Cardiac muscle cell (in vitro differentiated cells and primary cell): ENCODE measurements around the gene SLC1A1. TPM values are rescaled to one million over a fixed set of nuclear protein-coding genes. Genes with fewer than 3 reads are reported as not detected.

Experiments
- DNase-seq, 2 donors: peaks; one replicate each; pipeline versions ENCODE4 v3.0.0 to v3.0.0-alpha.2; 2010 to 2017; ENCODE audit warnings: low read depth in 1 of 2, low spot score in 1 of 2
- H3K27ac ChIP-seq: fragments of 200-600 bp; sonication (generic); 2 replicates; pipeline ENCODE4 v1.5.1; 2016
- H3K27me3 ChIP-seq: fragments of 200-600 bp; sonication (generic); 2 replicates; pipeline ENCODE4 v1.6.0; 2016; ENCODE audit warnings: control low read depth
- H3K36me3 ChIP-seq: fragments of 200-600 bp; sonication (generic); 2 replicates; pipeline ENCODE4 v1.5.1; 2016; ENCODE audit warnings: control low read depth
- H3K4me1 ChIP-seq: fragments of 200-600 bp; sonication (generic); 2 replicates; pipeline ENCODE4 v1.8.1; 2017; ENCODE audit warnings: low read depth, mild to moderate bottlenecking, mixed run types
- H3K4me3 ChIP-seq: fragments of 200-600 bp; sonication (generic); 2 replicates; pipeline ENCODE4 v1.5.1; 2016; ENCODE audit warnings: mild to moderate bottlenecking
- H3K9me3 ChIP-seq: fragments of 200-600 bp; sonication (generic); 2 replicates; pipeline ENCODE4 v1.5.1; 2017; ENCODE audit warnings: low read depth, mild to moderate bottlenecking, control low read depth
- CTCF ChIP-seq: IDR thresholded peaks from 2 replicates; pipeline ENCODE4 v1.5.1; 2012; ENCODE audit warnings: low read depth, mild to moderate bottlenecking, low read length
- polyA plus RNA-seq: library from polyadenylated mRNA; unstranded; fragments of >200 nt; fragmentation: Nextera tagmentation; extraction: Ambion mirVana; gene quantifications from 2 replicates; pipeline ENCODE4 v1.2.1, GENCODE V29; 2016
- total RNA-seq: library from RNA; depleted of rRNA; stranded (reverse); fragments of >200 nt; gene quantifications from 2 replicates; pipeline ENCODE4 v1.2.3, GENCODE V29; 2016

Gene SLC1A1
- total and polyA plus RNA-seq, 2 experiments from 2014 or later: 0.57 to 2.4 TPM

DNA sequence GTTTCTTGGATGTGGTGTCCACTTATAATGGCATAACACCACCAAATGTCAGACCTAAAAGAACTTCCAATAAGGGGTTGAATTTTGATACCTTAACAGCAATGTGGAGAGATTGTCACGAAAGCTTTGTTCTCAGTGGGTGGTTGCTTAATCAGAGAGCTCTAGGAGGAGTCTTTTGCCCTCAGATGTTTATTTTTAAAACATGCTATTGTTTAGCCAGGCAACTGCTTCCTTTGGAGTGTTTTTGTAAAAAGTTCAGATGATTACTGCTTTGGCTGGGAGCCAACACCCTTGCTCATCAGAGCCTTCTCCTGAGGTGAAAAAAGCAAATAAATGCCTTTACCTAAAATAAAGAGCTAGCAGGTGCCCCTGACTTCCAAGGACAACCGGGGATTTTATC lies 65.0 kb downstream of the SLC1A1 start:
- Histone ChIP-seq H3K27me3 (no peaks in the 10 kb centered on the region), H3K27ac (no peak overlapping the region), H3K4me3 (no peak overlapping the region), H3K36me3 (no peaks in the 10 kb centered on the region), H3K4me1 (no peaks in the 10 kb centered on the region), H3K9me3 (no peaks in the 10 kb centered on the region)
- no peak for TF ChIP-seq CTCF
- DNase-seq: peak in 1 of 2 donors; percentile 34

DNA sequence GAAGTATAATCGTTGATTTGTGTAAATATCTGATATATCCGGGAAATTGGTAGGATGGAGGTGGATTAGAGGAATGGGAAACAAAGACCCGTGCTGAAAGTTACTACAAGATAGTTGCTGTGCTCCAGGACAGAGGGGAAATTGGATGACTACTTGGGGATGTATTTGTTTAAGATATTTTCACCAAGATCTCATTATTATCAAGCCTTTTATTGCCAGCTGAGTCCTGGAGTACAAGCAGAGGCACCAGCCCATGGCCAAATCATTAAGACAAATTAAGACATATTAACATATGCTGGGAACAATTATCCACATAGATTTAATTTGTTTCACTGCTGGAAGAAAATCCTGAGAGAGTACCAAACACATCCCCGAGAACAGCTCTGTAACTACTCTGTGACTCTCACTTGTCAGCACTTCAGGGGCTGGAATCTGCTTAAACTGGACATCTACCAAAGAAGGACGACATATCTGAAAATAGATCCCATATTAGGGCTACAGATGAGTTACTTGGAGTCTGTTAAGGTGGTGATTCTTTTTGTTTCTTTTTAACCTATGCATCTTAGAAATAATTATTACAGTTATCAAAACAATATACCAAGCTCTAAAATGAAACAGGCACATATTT lies 68.2 kb downstream of the SLC1A1 start:
- no peak for TF ChIP-seq CTCF
- DNase-seq: peak in 1 of 2 donors; percentile 32
- H3K9me3 ChIP-seq: no peaks in the 10 kb centered on the region
- no peak overlapping the region for H3K27ac ChIP-seq
- no peak overlapping the region for H3K4me3 ChIP-seq
- H3K4me1 ChIP-seq: no peaks in the 10 kb centered on the region
- no peaks in the 10 kb centered on the region for H3K27me3 ChIP-seq
- no peaks in the 10 kb centered on the region for H3K36me3 ChIP-seq

DNA sequence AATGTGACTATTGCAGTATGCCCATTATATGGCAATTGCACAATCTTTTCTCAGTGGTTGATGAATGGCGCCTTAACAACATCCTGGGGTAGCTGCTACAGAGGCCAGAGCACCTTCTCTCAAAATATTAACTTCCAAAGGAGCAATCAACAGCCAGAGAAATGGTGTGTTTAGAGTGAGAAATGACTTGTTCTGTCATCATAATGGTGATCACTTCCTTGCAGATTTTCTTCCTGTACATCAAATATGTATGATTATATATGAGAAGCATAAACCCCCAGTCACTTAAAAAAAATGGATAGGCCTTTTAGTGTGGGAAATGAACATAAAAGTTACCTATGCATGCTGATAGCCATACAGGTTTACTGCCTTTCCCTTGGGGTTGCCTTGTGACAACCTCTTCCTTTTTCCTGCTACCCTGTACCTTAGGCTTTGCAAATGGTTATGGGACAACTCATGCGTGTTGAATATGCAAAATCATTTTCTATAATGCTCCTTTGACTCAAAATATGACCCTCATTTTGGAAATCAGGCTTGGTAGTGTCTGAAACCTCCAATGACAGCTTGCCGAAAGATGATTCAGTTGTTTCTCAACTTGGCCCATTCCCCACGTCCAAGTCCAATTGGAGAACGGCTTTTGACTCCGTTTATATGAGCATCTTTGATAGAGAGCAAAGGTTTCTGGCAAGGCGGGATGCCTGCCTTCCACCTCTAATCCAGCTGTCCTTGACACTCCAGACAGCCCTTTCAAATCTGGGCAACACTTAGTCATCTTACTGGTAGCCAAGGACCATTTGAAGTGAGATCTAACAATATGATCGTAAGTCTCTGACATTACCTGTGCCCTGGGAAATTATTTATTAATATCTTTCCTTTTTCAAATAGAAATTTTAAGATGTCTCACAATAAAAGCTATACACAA lies 69.3 kb downstream of the SLC1A1 start:
- Histone ChIP-seq H3K27ac (no peak overlapping the region), H3K27me3 (no peaks in the 10 kb centered on the region), H3K9me3 (no peaks in the 10 kb centered on the region), H3K4me3 (no peak overlapping the region), H3K4me1 (no peaks in the 10 kb centered on the region), H3K36me3 (no peaks in the 10 kb centered on the region)
- TF ChIP-seq CTCF: no peak
- no peak for DNase-seq

DNA sequence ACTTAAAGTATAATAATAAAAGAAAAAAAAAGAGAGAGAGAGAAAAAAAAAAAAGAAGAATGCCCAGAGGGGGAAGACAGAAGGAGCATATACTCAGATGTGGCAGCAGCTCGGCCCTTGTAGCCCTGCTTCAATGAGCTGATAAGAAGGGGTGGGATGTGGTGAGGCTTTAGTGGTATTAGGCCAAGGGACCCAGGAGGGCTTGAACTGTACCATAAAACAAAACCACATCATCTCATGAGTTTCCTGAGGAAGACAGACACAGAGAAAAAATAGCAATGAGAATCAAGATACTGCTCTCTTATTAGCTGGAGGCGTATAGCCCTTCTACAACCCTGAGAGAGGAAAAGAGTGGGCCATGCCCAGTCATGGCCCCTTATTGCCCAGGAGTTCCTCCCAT lies 72.8 kb downstream of the SLC1A1 start:
- TF ChIP-seq CTCF: no peak
- Histone ChIP-seq H3K4me3 (no peak overlapping the region), H3K27ac (no peak overlapping the region), H3K36me3 (no peaks in the 10 kb centered on the region), H3K27me3 (no peaks in the 10 kb centered on the region), H3K9me3 (no peaks in the 10 kb centered on the region), H3K4me1 (no peaks in the 10 kb centered on the region)
- no peak for DNase-seq

- Histone ChIP-seq H3K4me1 (no peaks in the 10 kb centered on the region), H3K4me3 (no peak overlapping the region), H3K27me3 (no peaks in the 10 kb centered on the region), H3K9me3 (no peaks in the 10 kb centered on the region), H3K27ac (no peak overlapping the region), H3K36me3 (no peaks in the 10 kb centered on the region)
- no peak for TF ChIP-seq CTCF
- no peak for DNase-seq
Measured at GRCh38 chr9:4566806-4567205, 76.5 kb downstream of the SLC1A1 start.
